ENCODE data around the gene PTPN7.
"Not testable (repeated sequence)": the region's sequence is repeated elsewhere in the genome, so short reads cannot be mapped to it uniquely, and the experiment has no call there.

PTPN7 gene

DNA sequence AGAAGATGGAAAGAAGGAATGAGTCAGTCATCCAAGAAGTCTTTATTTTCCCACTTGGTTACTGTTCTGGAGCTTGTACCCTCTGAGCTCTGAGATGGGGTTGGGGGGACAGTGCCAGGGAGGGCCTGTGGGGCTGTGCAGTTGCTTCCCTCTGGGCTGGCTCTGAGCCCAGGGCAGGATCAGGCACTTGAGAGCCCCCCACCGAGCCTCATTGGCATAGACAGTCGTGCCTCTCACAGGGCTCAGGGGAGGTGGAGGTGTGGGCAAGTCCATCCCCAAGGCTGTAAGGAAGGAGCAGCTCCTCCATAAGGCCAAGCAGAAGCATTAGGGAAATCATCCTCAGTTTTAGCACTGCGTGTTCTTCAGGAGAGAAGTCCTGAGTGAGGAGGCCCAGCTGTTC, 13.4 kb downstream of the PTPN7 start:
- Histone ChIP-seq H3K36me3 (ENCODE audit: insufficient read depth, low read length) (peaks cover 4% of the 10 kb centered on the region), H3K4me1 (ENCODE audit: insufficient read depth, low read length) (peaks cover 16% of the 10 kb centered on the region), H3K9me3 (ENCODE audit: low read length) (no peaks in the 10 kb centered on the region), H3K4me3 (ENCODE audit: low read length) (no peak overlapping the region), H2AFZ (ENCODE audit: low read depth, low read length) (no peak overlapping the region), H3K27me3 (ENCODE audit: insufficient read depth, low read length) (peaks cover 16% of the 10 kb centered on the region)

DNA sequence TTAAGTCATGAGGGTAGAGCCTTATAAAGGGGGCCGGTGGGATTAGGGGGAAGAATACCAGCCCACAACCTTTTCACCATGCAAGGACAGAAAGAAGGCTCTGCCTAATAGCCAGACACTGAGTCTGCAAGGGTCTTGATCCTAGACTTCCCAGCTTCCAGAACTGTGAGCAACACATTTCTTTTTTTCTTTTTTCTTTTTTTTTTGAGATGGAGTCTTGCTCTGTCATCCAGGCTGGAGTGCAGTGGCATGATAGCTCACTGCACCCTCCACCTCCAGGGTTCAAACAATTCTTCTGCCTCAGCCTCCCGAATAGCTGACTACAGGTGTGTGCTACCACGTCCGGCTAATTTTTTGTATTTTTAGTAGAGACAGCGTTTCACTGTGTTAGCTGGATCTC, 14.1 kb downstream of the PTPN7 start:
- Histone ChIP-seq H3K36me3 (ENCODE audit: insufficient read depth, low read length) (peaks cover 4% of the 10 kb centered on the region), H3K4me1 (ENCODE audit: insufficient read depth, low read length) (peaks cover 16% of the 10 kb centered on the region), H3K9me3 (ENCODE audit: low read length) (no peaks in the 10 kb centered on the region), H3K4me3 (ENCODE audit: low read length) (no peak overlapping the region), H2AFZ (ENCODE audit: low read depth, low read length) (no peak overlapping the region), H3K27me3 (ENCODE audit: insufficient read depth, low read length) (peaks cover 16% of the 10 kb centered on the region)

GRCh38 chr1:202145744-202146140, 14.7 kb downstream of the PTPN7 start:
- H3K36me3 ChIP-seq (ENCODE audit: insufficient read depth, low read length); H3K4me3 ChIP-seq (ENCODE audit: low read length); H3K9me3 ChIP-seq (ENCODE audit: low read length); H2AFZ ChIP-seq (ENCODE audit: low read depth, low read length): not testable (repeated sequence)
- Histone ChIP-seq H3K4me1 (ENCODE audit: insufficient read depth, low read length) (peaks cover 16% of the 10 kb centered on the region), H3K27me3 (ENCODE audit: insufficient read depth, low read length) (peaks cover 14% of the 10 kb centered on the region)

- Histone ChIP-seq H3K27me3 (ENCODE audit: insufficient read depth, low read length) (peaks cover 14% of the 10 kb centered on the region), H3K36me3 (ENCODE audit: insufficient read depth, low read length) (peaks cover 10% of the 10 kb centered on the region), H2AFZ (ENCODE audit: low read depth, low read length) (peak overlapping the region; percentile 88), H3K4me1 (ENCODE audit: insufficient read depth, low read length) (peaks cover 16% of the 10 kb centered on the region), H3K4me3 (ENCODE audit: low read length) (peak overlapping the region; percentile 82), H3K9me3 (ENCODE audit: low read length) (no peaks in the 10 kb centered on the region)
Observed at GRCh38 chr1:202145068-202145743, 15.2 kb downstream of the PTPN7 start.

GRCh38 chr1:202144402-202145067, 15.9 kb downstream of the PTPN7 start, which contains the start of gene ARL8A:
TSS of gene ARL8A (minus strand) at chr1:202144737. CDS start at chr1:202144572, 165 bp downstream.
- Histone ChIP-seq H3K9me3 (ENCODE audit: low read length) (no peaks in the 10 kb centered on the region), H3K4me3 (ENCODE audit: low read length) (peak within 1 kb of the TSS; percentile 82), H3K27me3 (ENCODE audit: insufficient read depth, low read length) (peaks cover 11% of the 10 kb centered on the region), H3K36me3 (ENCODE audit: insufficient read depth, low read length) (peaks cover 10% of the 10 kb centered on the region), H2AFZ (ENCODE audit: low read depth, low read length) (peak within 1 kb of the TSS; percentile 88), H3K4me1 (ENCODE audit: insufficient read depth, low read length) (peaks cover 16% of the 10 kb centered on the region)

- H3K9me3 ChIP-seq (ENCODE audit: low read length): no peaks in the 10 kb centered on the region
- peak overlapping the region; percentile 88 for H2AFZ ChIP-seq (ENCODE audit: low read depth, low read length)
- H3K4me1 ChIP-seq (ENCODE audit: insufficient read depth, low read length): peaks cover 16% of the 10 kb centered on the region
Observed at GRCh38 chr1:202143768-202144401, 16.5 kb downstream of the PTPN7 start.

GRCh38 chr1:202143011-202143767, 17.2 kb downstream of the PTPN7 start:
- H2AFZ ChIP-seq (ENCODE audit: low read depth, low read length): peak overlapping the region; percentile 14
- peak overlapping the region; percentile 82 for H3K4me3 ChIP-seq (ENCODE audit: low read length)
- no peaks in the 10 kb centered on the region for H3K9me3 ChIP-seq (ENCODE audit: low read length)
- H3K4me1 ChIP-seq (ENCODE audit: insufficient read depth, low read length): peaks cover 16% of the 10 kb centered on the region
- H3K27me3 ChIP-seq (ENCODE audit: insufficient read depth, low read length): peaks cover 11% of the 10 kb centered on the region
- peaks cover 20% of the 10 kb centered on the region for H3K36me3 ChIP-seq (ENCODE audit: insufficient read depth, low read length)

More at GRCh38 chr1:202143768-202144401, 16.5 kb downstream of the PTPN7 start:
- peaks cover 13% of the 10 kb centered on the region for H3K36me3 ChIP-seq (ENCODE audit: insufficient read depth, low read length)
- H3K27me3 ChIP-seq (ENCODE audit: insufficient read depth, low read length): peaks cover 11% of the 10 kb centered on the region
- H3K4me3 ChIP-seq (ENCODE audit: low read length): peak overlapping the region; percentile 82

- Histone ChIP-seq H3K36me3 (ENCODE audit: insufficient read depth, low read length) (peaks cover 28% of the 10 kb centered on the region), H3K4me1 (ENCODE audit: insufficient read depth, low read length) (peaks cover 16% of the 10 kb centered on the region)
- H3K9me3 ChIP-seq (ENCODE audit: low read length); H3K27me3 ChIP-seq (ENCODE audit: insufficient read depth, low read length); H2AFZ ChIP-seq (ENCODE audit: low read depth, low read length); H3K4me3 ChIP-seq (ENCODE audit: low read length): not testable (repeated sequence)
Observed at GRCh38 chr1:202141468-202141867, 18.9 kb downstream of the PTPN7 start.

DNA sequence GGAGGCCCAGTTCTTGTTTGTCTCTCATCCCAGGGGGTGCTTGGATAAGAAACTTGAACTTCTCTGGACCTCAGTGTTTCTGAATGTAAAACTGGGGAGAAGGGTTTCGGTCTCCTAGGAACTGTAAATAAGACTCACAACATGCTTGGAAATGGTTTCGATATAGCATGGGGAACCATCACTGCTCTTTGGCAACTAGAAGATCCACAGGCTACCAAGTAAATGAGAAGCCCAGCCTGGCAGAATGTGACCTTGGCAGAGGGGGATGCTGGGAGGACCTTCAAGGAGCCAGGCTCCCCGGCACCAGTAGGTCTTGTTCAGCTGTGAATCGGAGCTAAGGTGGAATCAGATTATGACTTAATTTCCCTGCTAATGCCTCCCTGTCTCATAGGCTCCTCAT, 19.6 kb downstream of the PTPN7 start:
- Histone ChIP-seq H2AFZ (ENCODE audit: low read depth, low read length) (no peak overlapping the region), H3K9me3 (ENCODE audit: low read length) (no peaks in the 10 kb centered on the region), H3K36me3 (ENCODE audit: insufficient read depth, low read length) (peaks cover 29% of the 10 kb centered on the region), H3K4me3 (ENCODE audit: low read length) (no peak overlapping the region), H3K4me1 (ENCODE audit: insufficient read depth, low read length) (peaks cover 16% of the 10 kb centered on the region), H3K27me3 (ENCODE audit: insufficient read depth, low read length) (no peaks in the 10 kb centered on the region)

GRCh38 chr1:202135221-202135721, 25.1 kb downstream of the PTPN7 start:
- no peaks in the 10 kb centered on the region for H3K9me3 ChIP-seq (ENCODE audit: low read length)
- H3K36me3 ChIP-seq (ENCODE audit: insufficient read depth, low read length): peaks cover 38% of the 10 kb centered on the region
- H3K4me3 ChIP-seq (ENCODE audit: low read length): no peak overlapping the region
- peaks cover 17% of the 10 kb centered on the region for H3K4me1 ChIP-seq (ENCODE audit: insufficient read depth, low read length)
- H2AFZ ChIP-seq (ENCODE audit: low read depth, low read length): no peak overlapping the region
- no peaks in the 10 kb centered on the region for H3K27me3 ChIP-seq (ENCODE audit: insufficient read depth, low read length)

GRCh38 chr1:202134645-202135172, 25.7 kb downstream of the PTPN7 start:
- Histone ChIP-seq H2AFZ (ENCODE audit: low read depth, low read length) (no peak overlapping the region), H3K9me3 (ENCODE audit: low read length) (no peaks in the 10 kb centered on the region), H3K27me3 (ENCODE audit: insufficient read depth, low read length) (no peaks in the 10 kb centered on the region), H3K36me3 (ENCODE audit: insufficient read depth, low read length) (peaks cover 38% of the 10 kb centered on the region), H3K4me1 (ENCODE audit: insufficient read depth, low read length) (peaks cover 22% of the 10 kb centered on the region), H3K4me3 (ENCODE audit: low read length) (no peak overlapping the region)

DNA sequence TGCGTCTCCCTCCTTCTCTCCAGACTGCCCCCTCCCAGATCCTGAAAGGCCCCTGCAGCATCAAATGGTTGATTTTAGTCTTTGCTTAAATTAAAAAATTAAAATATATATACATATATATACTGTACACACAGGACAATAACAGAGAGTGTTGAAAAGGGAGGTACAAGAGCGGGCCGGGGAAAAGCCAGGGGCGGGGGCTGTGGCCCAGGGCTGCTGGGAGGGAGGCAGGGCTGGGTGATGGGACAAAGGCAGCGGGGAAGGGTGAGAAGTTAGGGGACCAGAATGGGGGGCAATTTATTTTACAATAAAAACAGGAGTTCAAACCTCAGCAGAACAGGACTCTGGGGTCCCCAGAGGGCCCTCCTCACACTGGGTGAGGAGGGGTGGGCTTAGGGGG, 26.4 kb downstream of the PTPN7 start:
- Histone ChIP-seq H3K4me3 (ENCODE audit: low read length) (no peak overlapping the region), H3K4me1 (ENCODE audit: insufficient read depth, low read length) (peaks cover 28% of the 10 kb centered on the region), H3K36me3 (ENCODE audit: insufficient read depth, low read length) (peaks cover 36% of the 10 kb centered on the region), H3K27me3 (ENCODE audit: insufficient read depth, low read length) (no peaks in the 10 kb centered on the region), H3K9me3 (ENCODE audit: low read length) (no peaks in the 10 kb centered on the region), H2AFZ (ENCODE audit: low read depth, low read length) (no peak overlapping the region)

Measured in neuron (in vitro differentiated cells).